Measurements from ENCODE around the gene MAPRE2.
"Not testable (repeated sequence)": the region's sequence is repeated elsewhere in the genome, so short reads cannot be mapped to it uniquely, and the experiment has no call there.

Gene MAPRE2

GRCh38 chr18:35106013-35106844 is 65.0 kb downstream of the MAPRE2 start:
- no peak overlapping the region for H3K27ac ChIP-seq
- no peaks in the 10 kb centered on the region for H3K79me2 ChIP-seq (ENCODE audit: insufficient read depth, low read depth)
- H3K27me3 ChIP-seq (ENCODE audit: insufficient read depth, low read depth) = no peaks in the 10 kb centered on the region
- TF ChIP-seq CTCF (conservative IDR thresholded peaks at IDR 0.05; ENCODE audit: low read depth, low read length) = no peak
- no peak overlapping the region for H3K9ac ChIP-seq
- no peak overlapping the region for H3K4me2 ChIP-seq
- H3K4me3 ChIP-seq (IDR thresholded peaks at IDR 0.05; ENCODE audit: insufficient read depth, low read depth, low read length) = no peak overlapping the region
- H3K4me1 ChIP-seq (ENCODE audit: low read depth, poor library complexity, severe bottlenecking) = no peaks in the 10 kb centered on the region
- no peak overlapping the region for H2AFZ ChIP-seq (ENCODE audit: low read depth)
- no peaks in the 10 kb centered on the region for H4K20me1 ChIP-seq (ENCODE audit: insufficient read depth)
- H3K36me3 ChIP-seq (ENCODE audit: insufficient read depth) = no peaks in the 10 kb centered on the region

GRCh38 chr18:35106845-35107148 is 65.6 kb downstream of the MAPRE2 start:
- H3K4me1 ChIP-seq (ENCODE audit: low read depth, poor library complexity, severe bottlenecking) = no peaks in the 10 kb centered on the region
- H3K79me2 ChIP-seq (ENCODE audit: insufficient read depth, low read depth) = no peaks in the 10 kb centered on the region
- H2AFZ ChIP-seq (ENCODE audit: low read depth) = no peak overlapping the region
- no peak overlapping the region for H3K4me3 ChIP-seq (IDR thresholded peaks at IDR 0.05; ENCODE audit: insufficient read depth, low read depth, low read length)
- no peaks in the 10 kb centered on the region for H3K27me3 ChIP-seq (ENCODE audit: insufficient read depth, low read depth)
- H3K9ac ChIP-seq = no peak overlapping the region
- no peak overlapping the region for H3K4me2 ChIP-seq
- H4K20me1 ChIP-seq (ENCODE audit: insufficient read depth) = no peaks in the 10 kb centered on the region
- H3K36me3 ChIP-seq (ENCODE audit: insufficient read depth) = no peaks in the 10 kb centered on the region
- no peak for TF ChIP-seq CTCF (conservative IDR thresholded peaks at IDR 0.05; ENCODE audit: low read depth, low read length)
- H3K27ac ChIP-seq = no peak overlapping the region

- no peak for TF ChIP-seq CTCF (conservative IDR thresholded peaks at IDR 0.05; ENCODE audit: low read depth, low read length)
- H3K4me1 ChIP-seq (ENCODE audit: low read depth, poor library complexity, severe bottlenecking) = no peaks in the 10 kb centered on the region
- no peak overlapping the region for H2AFZ ChIP-seq (ENCODE audit: low read depth)
- H4K20me1 ChIP-seq (ENCODE audit: insufficient read depth) = no peaks in the 10 kb centered on the region
- H3K27ac ChIP-seq = no peak overlapping the region
- H3K27me3 ChIP-seq (ENCODE audit: insufficient read depth, low read depth) = no peaks in the 10 kb centered on the region
- no peaks in the 10 kb centered on the region for H3K79me2 ChIP-seq (ENCODE audit: insufficient read depth, low read depth)
- H3K4me2 ChIP-seq = no peak overlapping the region
- no peak overlapping the region for H3K4me3 ChIP-seq (IDR thresholded peaks at IDR 0.05; ENCODE audit: insufficient read depth, low read depth, low read length)
- no peaks in the 10 kb centered on the region for H3K36me3 ChIP-seq (ENCODE audit: insufficient read depth)
- no peak overlapping the region for H3K9ac ChIP-seq
Observed at GRCh38 chr18:35107216-35107615, 66.0 kb downstream of the MAPRE2 start.

DNA sequence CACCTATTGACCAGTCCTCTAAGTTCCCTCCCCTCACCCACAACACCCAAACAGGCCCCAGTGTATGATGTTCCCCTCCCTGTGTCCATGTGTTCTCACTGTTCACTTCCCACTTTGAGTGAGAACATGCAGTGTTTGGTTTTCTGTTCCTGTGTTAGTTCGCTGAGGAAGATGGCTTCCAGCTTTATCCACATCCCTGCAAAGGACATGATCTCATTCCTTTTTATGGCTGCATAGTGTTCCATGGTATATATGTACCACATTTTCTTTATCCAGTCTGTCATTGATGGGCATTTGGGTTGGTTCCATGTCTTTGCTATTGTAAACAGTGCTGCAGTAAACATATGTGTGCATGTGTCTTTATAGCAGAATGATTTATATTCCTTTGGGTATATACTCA is 66.9 kb downstream of the MAPRE2 start:
- H3K79me2 ChIP-seq (ENCODE audit: insufficient read depth, low read depth); H3K4me1 ChIP-seq (ENCODE audit: low read depth, poor library complexity, severe bottlenecking); H3K4me3 ChIP-seq (IDR thresholded peaks at IDR 0.05; ENCODE audit: insufficient read depth, low read depth, low read length); H3K27me3 ChIP-seq (ENCODE audit: insufficient read depth, low read depth); H3K9ac ChIP-seq; H3K36me3 ChIP-seq (ENCODE audit: insufficient read depth); H4K20me1 ChIP-seq (ENCODE audit: insufficient read depth); H3K27ac ChIP-seq; H3K4me2 ChIP-seq; H2AFZ ChIP-seq (ENCODE audit: low read depth): not testable (repeated sequence)

DNA sequence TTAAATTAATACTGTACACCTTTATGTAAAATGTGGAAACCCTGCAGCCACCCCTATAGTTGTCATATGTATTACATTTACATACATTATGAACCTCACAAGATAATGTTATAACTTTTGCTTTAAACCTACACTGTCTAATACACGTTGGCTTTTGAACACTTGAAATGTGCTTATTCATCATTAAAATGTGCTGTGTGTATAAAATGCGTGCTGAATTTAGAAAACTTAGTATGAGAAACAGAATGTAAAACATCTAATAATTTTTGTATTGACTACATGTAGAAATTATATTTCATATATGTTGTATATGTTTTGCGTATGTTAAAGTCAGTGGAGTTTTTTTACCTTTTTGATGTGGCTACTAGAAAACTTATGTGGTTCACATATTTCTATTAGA is 68.8 kb downstream of the MAPRE2 start:
- no peaks in the 10 kb centered on the region for H3K36me3 ChIP-seq (ENCODE audit: insufficient read depth)
- H4K20me1 ChIP-seq (ENCODE audit: insufficient read depth) = no peaks in the 10 kb centered on the region
- H3K27ac ChIP-seq = no peak overlapping the region
- H2AFZ ChIP-seq (ENCODE audit: low read depth) = no peak overlapping the region
- no peak overlapping the region for H3K9ac ChIP-seq
- H3K79me2 ChIP-seq (ENCODE audit: insufficient read depth, low read depth) = no peaks in the 10 kb centered on the region
- no peaks in the 10 kb centered on the region for H3K4me1 ChIP-seq (ENCODE audit: low read depth, poor library complexity, severe bottlenecking)
- TF ChIP-seq CTCF (conservative IDR thresholded peaks at IDR 0.05; ENCODE audit: low read depth, low read length) = no peak
- H3K27me3 ChIP-seq (ENCODE audit: insufficient read depth, low read depth) = no peaks in the 10 kb centered on the region
- no peak overlapping the region for H3K4me2 ChIP-seq
- no peak overlapping the region for H3K4me3 ChIP-seq (IDR thresholded peaks at IDR 0.05; ENCODE audit: insufficient read depth, low read depth, low read length)
